ENCODE data around the gene LPP.

The LPP gene

GRCh38 chr3:188157971-188158370 is 4.0 kb downstream of the LPP start:
- H3K27ac ChIP-seq (ENCODE audit: low read depth, low read length): no peak overlapping the region
- no peak overlapping the region for H3K4me3 ChIP-seq (ENCODE audit: insufficient read depth, low read length, poor library complexity, severe bottlenecking)
- no peak overlapping the region for H3K4me2 ChIP-seq (ENCODE audit: low read depth, low read length, poor library complexity, severe bottlenecking)
- H3K27me3 ChIP-seq (ENCODE audit: low read length): no peaks in the 10 kb centered on the region
- H3K36me3 ChIP-seq (ENCODE audit: low read length): no peaks in the 10 kb centered on the region
- H2AFZ ChIP-seq (ENCODE audit: low read depth, low read length, severe bottlenecking): no peak overlapping the region
- no peak for TF ChIP-seq CTCF (IDR thresholded peaks at IDR 0.05; ENCODE audit: insufficient read depth, low read length, poor library complexity, severe bottlenecking)
- no peak for TF ChIP-seq EZH2phosphoT487 (conservative IDR thresholded peaks at IDR 0.05; ENCODE audit: low read length)
- no peaks in the 10 kb centered on the region for H3K9me2 ChIP-seq (replicated peaks; ENCODE audit: insufficient read depth, low read length)
- no peaks in the 10 kb centered on the region for H3K9me3 ChIP-seq (ENCODE audit: insufficient read depth, low read length)
- H3F3A ChIP-seq (ENCODE audit: insufficient read depth): no peaks in the 10 kb centered on the region
- H3K9ac ChIP-seq (ENCODE audit: low read length): no peak overlapping the region
- H3K79me2 ChIP-seq (ENCODE audit: insufficient read depth, low read length): no peaks in the 10 kb centered on the region
- H4K20me1 ChIP-seq (ENCODE audit: low read depth, low read length): no peaks in the 10 kb centered on the region

DNA sequence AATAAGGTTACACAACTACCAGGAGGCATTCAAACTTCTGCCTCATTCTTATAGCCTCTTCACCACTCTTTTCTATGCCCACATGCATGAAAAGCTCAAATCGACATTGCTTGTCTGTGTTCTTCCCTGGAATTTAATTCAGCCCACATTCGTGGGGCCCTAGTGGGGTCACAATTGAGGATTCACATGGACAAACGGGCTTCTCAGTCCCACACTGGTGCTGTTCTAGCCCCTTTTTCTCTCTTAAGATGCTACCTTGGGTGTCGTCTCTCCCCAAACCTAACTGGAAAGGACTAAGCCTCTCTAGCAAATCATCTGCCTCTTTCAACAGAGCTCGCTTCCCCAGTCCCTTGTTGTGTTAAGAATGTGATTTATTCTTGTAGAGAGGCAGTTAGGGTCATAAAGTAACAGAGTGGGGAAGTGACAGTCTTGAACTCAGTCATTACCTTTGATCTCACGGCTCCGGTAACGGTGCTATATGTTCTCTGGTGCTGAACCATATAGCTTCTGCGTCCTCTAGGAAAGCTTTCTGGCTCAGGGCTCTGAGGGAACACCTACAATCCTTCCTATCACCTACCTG is 4.9 kb downstream of the LPP start:
- Histone ChIP-seq H2AFZ (ENCODE audit: low read depth, low read length, severe bottlenecking) (no peak overlapping the region), H3K79me2 (ENCODE audit: insufficient read depth, low read length) (no peaks in the 10 kb centered on the region), H3K9ac (ENCODE audit: low read length) (no peak overlapping the region)

GRCh38 chr3:188160751-188161150 is 6.8 kb downstream of the LPP start:
- H3K9ac ChIP-seq (ENCODE audit: low read length): no peak overlapping the region
- H3K36me3 ChIP-seq (ENCODE audit: low read length): no peaks in the 10 kb centered on the region
- H3K27me3 ChIP-seq (ENCODE audit: low read length): no peaks in the 10 kb centered on the region
- H4K20me1 ChIP-seq (ENCODE audit: low read depth, low read length): no peaks in the 10 kb centered on the region
- TF ChIP-seq EZH2phosphoT487 (conservative IDR thresholded peaks at IDR 0.05; ENCODE audit: low read length): no peak
- TF ChIP-seq CTCF (IDR thresholded peaks at IDR 0.05; ENCODE audit: insufficient read depth, low read length, poor library complexity, severe bottlenecking): no peak
- H2AFZ ChIP-seq (ENCODE audit: low read depth, low read length, severe bottlenecking): no peak overlapping the region
- no peak overlapping the region for H3K4me2 ChIP-seq (ENCODE audit: low read depth, low read length, poor library complexity, severe bottlenecking)
- H3K27ac ChIP-seq (ENCODE audit: low read depth, low read length): no peak overlapping the region
- H3K9me3 ChIP-seq (ENCODE audit: insufficient read depth, low read length): no peaks in the 10 kb centered on the region
- no peaks in the 10 kb centered on the region for H3K9me2 ChIP-seq (replicated peaks; ENCODE audit: insufficient read depth, low read length)
- H3K4me3 ChIP-seq (ENCODE audit: insufficient read depth, low read length, poor library complexity, severe bottlenecking): no peak overlapping the region
- H3K79me2 ChIP-seq (ENCODE audit: insufficient read depth, low read length): no peaks in the 10 kb centered on the region
- H3F3A ChIP-seq (ENCODE audit: insufficient read depth): no peaks in the 10 kb centered on the region

More for the DNA sequence above, 4.9 kb downstream of the LPP start:
- H3K9me3 ChIP-seq (ENCODE audit: insufficient read depth, low read length): no peaks in the 10 kb centered on the region
- no peak overlapping the region for H3K4me3 ChIP-seq (ENCODE audit: insufficient read depth, low read length, poor library complexity, severe bottlenecking)
- H3K27ac ChIP-seq (ENCODE audit: low read depth, low read length): no peak overlapping the region
- TF ChIP-seq EZH2phosphoT487 (conservative IDR thresholded peaks at IDR 0.05; ENCODE audit: low read length): no peak
- no peaks in the 10 kb centered on the region for H4K20me1 ChIP-seq (ENCODE audit: low read depth, low read length)
- H3K36me3 ChIP-seq (ENCODE audit: low read length): no peaks in the 10 kb centered on the region
- no peaks in the 10 kb centered on the region for H3K9me2 ChIP-seq (replicated peaks; ENCODE audit: insufficient read depth, low read length)
- H3K4me2 ChIP-seq (ENCODE audit: low read depth, low read length, poor library complexity, severe bottlenecking): no peak overlapping the region
- no peaks in the 10 kb centered on the region for H3K27me3 ChIP-seq (ENCODE audit: low read length)
- no peaks in the 10 kb centered on the region for H3F3A ChIP-seq (ENCODE audit: insufficient read depth)

DNA sequence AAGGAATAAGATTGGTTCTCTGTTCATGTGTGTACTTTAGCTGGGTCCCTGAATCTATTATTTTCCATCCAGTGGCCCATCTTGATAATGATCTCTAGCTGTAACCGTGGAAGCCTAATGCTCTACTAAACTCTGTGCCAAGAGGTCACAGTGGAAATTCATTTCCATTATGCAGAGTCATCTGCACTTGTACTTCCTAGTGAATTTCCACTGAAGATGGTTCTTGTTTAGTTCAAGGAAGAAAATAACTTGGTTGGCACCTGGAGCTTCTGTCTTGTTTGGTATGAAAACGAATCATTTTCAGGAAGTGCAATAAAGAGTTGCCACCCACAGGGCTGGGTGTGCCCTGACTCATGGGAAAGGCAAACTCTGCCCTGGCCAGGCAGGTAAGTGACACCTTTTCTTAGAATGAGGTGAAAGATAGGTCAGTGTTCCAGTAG is 10.3 kb downstream of the LPP start:
- Histone ChIP-seq H3K27me3 (ENCODE audit: low read length) (no peaks in the 10 kb centered on the region), H3K27ac (ENCODE audit: low read depth, low read length) (no peak overlapping the region), H3K36me3 (ENCODE audit: low read length) (no peaks in the 10 kb centered on the region), H3K9me2 (replicated peaks; ENCODE audit: insufficient read depth, low read length) (no peaks in the 10 kb centered on the region), H3F3A (ENCODE audit: insufficient read depth) (no peaks in the 10 kb centered on the region), H3K9ac (ENCODE audit: low read length) (no peak overlapping the region), H3K9me3 (ENCODE audit: insufficient read depth, low read length) (no peaks in the 10 kb centered on the region), H4K20me1 (ENCODE audit: low read depth, low read length) (no peaks in the 10 kb centered on the region), H2AFZ (ENCODE audit: low read depth, low read length, severe bottlenecking) (no peak overlapping the region), H3K4me3 (ENCODE audit: insufficient read depth, low read length, poor library complexity, severe bottlenecking) (no peak overlapping the region), H3K4me2 (ENCODE audit: low read depth, low read length, poor library complexity, severe bottlenecking) (no peak overlapping the region), H3K79me2 (ENCODE audit: insufficient read depth, low read length) (no peaks in the 10 kb centered on the region)
- TF ChIP-seq CTCF (IDR thresholded peaks at IDR 0.05; ENCODE audit: insufficient read depth, low read length, poor library complexity, severe bottlenecking) (no peak), EZH2phosphoT487 (conservative IDR thresholded peaks at IDR 0.05; ENCODE audit: low read length) (no peak)

Data from SU-DHL-6 (cell line).